Stimulated activated naive CD4-positive, alpha-beta T cell treated with Interleukin-2 at 50 U/mL for 16 hours (primary cell): Measurements from ENCODE around the gene HLF.

Experiments used
- DNase-seq: peaks from one replicate; lab custom pipeline; 2025; lab: John Stamatoyannopoulos, UW

HLF gene

DNA sequence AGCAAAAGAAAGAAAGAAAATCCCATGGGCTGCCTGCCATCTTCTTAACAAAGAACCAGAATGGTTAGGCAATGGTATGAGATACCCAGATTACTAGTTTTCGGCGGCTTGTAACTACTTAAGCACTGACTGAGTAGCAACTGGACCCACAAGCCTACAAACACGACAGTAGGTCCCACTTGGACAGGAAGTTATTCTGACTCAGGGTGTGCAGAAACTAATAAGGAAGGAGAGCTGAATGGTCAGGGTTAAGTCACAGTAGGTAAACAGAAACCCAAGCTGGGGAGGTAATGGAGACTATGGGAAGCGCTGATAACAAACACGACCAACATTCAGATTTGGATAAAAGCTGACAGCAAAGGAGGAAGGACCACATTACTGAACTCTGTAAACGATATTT lies 10.4 kb upstream of the HLF start:
- no peak for DNase-seq

DNA sequence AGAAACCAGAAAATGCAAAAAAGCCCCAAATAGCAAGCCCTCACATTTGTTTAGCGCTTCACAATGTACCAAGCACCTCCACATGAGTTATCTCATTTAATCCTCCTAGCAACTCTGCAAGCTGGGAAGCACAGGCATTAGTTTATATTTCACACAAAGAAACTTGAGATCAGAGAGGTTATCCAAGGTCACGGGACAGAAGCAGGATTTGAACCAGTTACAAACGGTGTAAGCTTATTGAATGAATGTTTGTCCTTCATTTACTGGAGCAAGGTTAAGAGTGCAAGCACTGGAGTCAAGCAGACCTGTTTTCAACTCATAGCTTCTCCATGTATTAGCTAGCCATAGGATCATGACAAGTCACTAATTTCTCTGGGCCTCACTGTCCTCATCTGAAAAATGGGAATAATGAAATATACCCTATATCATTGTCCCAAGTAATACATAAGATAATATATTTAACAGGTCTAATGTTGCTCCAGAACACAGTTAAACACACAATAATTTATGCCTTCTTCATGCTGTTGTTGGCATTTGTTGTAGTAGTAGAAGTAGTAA lies 6.1 kb upstream of the HLF start:
- DNase-seq = no peak

DNA sequence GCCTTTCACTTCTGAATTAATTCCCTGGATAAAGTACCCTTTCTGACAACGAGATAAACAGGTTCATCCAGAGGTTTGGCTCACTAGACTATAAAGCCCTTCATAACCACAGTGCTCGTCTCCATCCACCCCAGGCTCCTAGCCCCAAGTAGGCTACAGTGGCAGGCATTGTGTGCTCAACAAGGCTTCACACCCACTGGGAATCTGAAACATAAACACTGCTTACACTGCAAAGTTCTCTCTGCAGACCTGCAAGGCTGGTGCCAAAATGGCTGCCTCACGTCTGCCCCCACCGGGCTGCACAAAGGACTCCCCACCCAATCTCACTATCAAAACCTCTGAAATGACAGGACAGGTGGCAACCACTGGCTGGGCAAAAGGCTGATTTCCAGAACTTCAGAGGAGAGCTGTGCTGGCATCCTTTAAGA lies 5.1 kb upstream of the HLF start:
- DNase-seq = no peak

DNA sequence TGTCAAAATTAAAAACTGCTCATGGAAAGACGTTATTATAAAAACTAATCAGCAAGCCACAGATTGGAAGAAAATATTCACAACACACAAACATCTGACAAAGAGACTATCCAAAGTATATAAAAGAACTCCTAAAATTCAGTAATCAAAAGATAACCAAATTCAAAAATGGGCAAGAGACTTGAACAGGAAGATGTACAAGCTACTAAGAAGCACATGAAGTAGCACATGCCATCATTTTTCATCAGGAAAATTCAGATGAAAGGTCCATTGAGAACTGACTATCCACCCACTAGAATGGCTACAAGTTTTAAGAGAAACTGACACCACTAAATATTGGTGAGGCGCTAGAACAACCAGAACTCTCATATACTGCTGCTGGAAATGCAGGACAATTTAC lies 3.4 kb upstream of the HLF start:
- DNase-seq = no peak

DNA sequence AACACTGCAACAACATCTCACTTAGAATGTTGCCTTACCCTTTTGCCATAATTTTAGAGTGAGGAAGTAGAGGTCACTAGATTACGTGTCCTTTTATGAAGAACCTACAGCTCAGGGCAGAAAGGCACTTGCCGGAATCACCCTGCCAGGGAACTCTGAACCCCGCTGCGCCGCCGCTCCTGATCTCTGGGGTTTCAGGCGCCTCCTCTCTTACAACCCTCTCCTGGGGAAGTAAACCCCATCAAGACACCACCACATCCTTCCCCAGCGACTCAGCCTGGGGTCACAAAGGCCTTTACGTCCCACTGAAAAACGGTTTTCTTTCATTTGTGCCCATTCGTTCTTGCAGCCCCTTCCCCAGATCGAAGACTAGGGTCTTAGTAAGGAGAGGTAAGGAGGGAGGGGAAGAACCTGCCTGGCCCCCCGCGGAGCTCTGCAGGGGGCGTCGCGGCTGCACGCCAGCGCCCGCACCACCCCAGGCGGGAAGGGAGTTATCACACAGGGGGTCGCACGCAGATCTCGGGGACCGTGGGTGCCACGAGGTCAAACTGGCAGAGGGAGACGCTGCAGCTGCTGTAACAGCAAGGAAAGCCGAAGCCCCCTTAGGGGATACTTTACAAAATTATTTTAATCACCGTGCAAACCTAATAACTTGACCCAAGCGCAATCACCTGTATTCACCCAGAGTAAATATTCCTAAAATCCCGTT lies 1.0 kb upstream of the HLF start:
- no peak for DNase-seq

DNA sequence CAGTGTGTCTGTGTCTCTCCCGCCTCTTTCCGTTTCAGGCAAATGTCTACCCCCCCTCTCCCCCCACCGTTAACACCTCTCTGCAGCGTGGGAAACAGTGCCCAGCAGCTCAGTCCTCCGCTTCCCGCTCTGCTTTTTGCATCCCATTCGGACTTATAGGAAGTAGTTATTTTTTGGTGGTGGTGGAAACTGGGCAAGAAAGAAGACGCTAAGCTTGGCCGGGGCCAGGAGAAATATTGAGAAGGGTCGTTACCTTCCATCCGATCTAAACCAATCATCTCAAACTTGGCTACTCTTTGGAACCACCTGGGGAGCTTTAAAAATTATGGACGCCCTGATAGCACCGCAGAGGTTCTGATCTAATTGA lies 499 bp upstream of the HLF start:
- no peak for DNase-seq

DNA sequence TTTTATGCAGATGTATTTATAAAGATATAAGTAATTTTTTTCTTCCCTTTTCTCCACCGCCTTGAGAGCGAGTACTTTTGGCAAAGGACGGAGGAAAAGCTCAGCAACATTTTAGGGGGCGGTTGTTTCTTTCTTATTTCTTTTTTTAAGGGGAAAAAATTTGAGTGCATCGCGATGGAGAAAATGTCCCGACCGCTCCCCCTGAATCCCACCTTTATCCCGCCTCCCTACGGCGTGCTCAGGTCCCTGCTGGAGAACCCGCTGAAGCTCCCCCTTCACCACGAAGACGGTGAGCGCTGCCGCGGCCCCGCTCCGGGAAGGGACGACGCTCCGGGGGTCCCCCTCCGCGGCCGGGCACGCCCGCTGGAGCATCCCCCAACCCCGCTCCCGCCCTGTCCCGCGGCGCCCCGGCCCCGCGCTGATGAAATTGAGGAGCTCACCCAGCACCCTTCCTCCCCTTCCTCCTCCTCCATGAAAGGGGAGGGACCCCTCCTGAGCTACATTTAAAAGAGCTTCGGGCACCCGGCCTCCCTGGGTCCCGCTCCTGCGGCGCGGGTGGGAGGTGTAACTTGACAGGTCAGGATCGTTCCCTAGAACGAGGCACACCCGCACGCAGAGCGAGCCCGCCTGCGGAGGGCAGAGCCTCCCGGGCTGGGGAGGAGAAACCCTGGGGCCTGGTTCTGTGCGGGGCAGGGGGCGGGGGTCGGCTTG lies 706 bp downstream of the HLF start:
- no peak for DNase-seq

DNA sequence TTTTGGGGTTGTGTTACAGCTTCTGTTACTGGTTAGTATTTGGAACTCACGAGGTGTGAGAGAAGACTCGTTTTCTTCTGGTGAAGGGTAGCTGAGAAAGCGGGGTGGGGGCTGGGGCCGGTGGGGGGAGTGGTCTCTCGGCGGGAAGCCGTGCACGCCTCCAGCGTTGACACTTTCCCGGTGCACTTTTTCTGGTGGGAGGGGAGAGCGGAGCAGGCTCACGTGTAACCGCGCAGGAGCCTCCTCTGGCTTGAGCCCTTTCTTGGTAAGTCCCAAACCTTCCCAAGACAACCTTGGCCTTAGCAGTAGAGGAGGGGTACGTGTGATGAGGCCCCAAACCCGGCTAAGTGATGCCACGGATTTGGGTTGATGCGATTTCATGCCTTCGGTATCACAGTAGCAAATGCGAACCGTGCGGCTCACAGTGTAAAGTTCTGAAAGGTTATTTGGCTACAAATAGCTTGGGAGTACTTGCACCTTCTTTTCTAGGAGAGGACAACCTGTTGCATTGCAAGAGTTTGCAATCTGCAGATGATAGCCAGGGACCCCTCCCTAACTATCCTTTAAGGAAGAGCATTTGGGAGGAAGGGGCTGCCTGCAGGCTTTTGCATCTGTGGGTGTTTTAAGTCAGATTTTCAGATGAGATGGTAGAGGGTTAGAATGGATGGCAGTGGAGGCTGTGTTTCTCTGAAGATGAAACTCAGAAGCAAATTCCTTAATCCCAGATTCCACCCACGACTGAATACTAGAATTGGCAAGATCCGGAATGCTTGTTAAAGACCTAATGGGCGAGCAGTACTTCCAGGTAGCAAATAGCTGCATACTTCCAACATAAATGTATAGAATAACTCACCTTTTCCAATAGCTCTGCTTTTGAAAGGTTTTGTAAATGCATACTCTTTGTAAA lies 1.5 kb downstream of the HLF start:
- no peak for DNase-seq

DNA sequence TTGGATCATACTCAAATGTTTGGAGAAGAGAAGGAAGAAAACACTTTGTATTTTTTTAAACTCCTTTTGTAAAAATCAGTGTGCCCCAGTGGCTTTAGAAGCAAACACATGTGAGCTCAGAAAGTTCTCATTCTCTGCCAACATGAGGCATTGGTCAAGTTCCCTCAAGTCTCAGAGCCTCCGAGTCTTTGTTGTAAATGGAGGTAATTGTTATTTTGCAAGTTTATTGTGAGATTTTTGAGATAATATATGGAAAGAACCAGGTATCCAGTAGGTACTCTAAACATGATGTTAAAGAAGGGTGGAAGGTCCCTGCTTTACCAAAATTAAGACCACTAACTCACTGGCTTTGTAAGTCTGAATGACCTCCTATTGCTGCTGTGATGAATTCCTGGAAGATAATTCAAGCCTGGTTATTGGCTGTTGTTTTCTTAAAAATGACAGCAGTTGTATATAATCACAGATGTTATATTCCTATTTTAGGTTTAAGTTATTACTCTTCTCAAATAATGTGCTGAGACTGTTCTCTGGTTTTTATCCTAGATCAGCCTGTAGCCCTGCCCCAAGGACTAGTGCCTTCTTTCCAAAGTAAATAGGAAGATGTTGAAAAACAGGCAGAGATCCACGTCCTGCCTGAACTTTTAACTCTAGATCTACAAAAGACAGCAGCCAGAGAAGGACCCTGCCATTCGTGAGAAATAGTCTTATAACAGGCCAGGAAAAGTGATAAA lies 2.4 kb downstream of the HLF start:
- DNase-seq = no peak

DNA sequence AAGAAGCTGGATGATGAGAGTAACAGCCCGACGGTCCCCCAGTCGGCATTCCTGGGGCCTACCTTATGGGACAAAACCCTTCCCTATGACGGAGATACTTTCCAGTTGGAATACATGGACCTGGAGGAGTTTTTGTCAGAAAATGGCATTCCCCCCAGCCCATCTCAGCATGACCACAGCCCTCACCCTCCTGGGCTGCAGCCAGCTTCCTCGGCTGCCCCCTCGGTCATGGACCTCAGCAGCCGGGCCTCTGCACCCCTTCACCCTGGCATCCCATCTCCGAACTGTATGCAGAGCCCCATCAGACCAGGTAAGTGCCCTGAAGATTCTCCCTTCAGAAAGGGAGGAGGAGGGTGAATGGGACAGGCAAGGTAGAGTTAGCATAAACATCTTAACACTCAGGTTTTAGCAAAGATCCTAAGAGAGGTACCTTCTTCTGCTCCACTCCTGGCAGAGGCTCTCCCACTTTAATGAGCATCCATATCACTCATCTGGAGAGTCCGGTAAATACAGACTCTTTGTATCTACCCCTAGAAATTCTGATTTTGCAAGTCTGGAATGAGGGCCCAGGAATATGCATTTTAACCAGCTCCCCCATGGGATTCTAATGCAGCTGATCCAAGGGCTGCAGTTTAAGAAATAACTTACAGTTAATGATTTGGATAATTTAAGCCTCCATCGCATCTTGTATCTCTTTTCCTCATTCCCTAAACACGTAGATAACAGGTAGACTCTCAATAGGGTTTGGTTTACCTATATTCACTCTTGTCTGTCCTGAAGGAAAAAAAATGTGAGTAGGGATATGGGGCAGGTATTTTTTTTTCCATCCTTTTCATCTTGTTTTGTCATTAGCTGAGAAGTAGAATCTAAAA lies 3.3 kb downstream of the HLF start:
- no peak for DNase-seq

DNA sequence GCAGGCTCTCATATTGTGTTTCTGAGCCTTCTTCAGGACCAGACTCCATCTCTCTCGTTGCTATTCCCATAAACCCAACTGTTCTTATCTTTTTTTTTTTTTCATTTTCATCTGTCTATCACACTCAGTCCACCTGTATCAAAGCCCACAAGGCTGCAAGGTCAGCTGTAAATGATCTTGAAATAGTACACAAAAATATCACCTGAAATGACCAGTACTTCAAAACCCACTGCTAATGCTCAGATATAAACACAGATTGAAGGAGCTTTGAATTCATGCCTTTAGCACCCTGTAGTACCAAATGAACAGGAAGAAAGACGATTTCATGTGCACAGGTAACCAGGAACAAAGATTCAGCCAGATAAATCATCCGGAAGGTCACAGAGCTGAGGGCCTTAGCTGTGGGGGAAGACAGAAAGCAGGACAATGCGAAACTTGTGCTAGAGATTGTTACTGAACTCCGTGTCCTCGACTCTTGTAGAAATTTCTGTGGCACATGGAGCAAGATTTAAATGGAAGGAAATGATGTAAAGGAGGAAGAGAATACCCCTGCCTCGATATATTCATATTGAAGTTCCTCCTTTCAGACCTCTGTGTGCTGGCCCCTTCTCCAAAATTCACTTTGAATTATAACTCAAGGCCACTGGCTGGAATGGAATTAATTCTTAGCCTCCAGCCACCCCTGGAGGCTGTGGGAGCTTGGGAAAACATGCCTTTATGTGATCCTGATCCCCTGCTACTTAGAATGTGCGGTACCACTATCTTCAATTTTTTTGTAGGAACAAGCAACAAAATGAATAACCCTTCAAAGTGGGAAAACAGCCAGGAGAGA lies 4.1 kb downstream of the HLF start:
- no peak for DNase-seq

DNA sequence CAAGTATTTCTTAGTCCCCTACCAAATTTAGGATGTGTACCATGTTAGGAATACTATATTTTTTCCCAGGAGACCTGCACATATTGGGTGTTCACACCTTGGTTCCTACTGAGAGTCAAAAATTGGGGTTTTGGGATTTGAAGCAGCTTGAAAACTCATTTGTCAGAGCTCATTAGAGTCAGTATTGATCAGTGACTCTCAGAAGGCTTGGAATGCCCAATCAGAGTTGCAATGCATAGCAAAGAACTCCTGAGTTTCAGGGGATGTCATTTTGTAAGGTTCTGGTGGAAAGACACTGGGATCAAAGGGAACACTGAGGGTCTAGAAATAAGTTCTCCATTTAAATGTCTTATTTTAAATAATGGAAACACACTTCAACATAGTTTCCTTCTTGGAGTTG lies 5.1 kb downstream of the HLF start:
- no peak for DNase-seq

DNA sequence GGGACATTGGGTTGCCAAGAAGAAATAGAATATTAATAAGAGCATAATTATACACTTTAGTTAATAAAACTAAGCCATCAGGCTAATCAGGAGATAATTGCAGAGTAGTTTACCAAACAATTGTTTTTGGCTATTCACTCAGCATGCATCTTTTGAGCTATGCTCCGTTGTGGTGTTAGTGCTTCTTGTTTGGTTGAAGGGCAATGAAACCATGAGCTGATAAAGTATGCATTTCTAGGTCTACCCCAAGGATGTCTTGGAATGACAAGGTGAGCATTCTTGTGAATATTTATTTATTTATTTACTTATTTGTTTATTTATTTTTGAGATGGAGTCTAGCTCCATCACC lies 6.4 kb downstream of the HLF start:
- no peak for DNase-seq

DNA sequence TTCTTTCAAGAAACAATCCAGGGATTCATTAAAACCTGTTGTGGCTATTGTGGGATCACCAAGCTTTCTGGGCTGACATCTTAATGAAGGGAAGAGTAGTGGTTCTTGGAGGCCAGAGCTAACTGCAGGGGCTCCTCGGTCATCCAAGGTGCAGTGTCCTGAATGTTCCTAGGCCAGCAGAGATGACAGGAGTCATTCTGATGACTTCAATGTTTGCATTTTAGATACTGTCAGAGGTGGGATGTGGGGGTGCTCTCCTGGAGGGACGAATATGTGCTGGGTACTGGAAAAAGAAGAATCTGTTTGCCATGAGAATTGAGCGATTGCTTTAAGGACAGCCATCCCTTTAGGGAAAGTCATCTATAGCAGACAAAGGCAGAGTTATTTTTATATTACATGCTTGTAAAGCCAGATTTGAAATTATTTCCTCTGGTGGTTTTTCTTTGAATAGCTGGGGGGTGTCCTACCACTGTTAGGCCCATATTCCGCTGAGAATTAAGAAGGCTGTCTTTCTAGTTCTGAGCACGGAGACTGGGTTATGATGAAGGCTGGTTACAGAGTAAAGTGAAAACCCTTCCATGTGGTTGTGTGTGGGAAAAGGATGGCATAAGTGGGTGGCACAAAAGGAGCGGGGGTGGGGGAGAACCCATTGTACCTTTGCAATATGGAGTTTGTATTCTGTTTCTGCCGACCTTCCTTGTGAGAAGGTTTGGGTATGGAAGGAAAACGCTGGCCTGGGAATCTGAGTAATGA lies 7.4 kb downstream of the HLF start:
- DNase-seq = no peak

DNA sequence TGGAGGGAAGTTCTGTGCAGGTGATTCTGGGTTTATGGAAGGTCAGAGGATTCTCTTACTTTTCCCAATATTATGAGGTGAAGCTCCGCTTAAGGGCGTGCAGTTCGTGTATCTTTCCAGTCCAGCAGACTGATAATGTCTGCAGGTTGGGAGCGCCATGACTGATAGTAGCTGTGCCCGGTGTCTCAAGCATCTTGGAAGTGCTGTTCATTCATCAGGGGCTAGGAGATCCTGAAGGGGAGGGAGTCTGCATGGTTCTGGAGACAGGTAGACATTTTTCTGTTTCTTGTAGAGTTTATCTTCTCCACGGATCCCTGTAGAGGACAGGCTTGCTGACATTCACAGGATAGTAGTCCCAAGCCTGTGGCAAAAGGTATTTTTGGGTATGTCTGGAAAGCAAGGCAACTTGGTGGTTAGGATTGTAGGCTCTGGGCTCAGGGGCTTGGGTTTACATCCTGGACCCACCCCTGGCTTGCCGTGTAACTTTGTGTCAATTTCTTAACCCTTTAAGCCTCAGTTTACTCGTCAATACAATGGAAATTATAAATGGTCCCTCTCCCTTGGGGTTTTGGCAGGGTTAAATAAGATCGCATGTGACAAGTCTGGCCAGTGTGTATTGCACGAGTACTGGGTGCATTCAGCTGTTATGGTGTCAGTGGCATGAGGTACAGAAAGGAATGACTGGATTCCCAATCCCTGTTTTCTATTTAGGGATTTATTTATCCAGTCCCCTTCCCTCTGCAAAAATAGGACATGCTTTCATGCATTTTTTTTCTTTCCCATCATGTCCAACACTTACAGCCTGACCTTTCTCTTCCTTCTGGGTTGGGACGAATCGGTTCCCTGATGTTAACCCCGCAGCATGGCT lies 8.2 kb downstream of the HLF start:
- no peak for DNase-seq

DNA sequence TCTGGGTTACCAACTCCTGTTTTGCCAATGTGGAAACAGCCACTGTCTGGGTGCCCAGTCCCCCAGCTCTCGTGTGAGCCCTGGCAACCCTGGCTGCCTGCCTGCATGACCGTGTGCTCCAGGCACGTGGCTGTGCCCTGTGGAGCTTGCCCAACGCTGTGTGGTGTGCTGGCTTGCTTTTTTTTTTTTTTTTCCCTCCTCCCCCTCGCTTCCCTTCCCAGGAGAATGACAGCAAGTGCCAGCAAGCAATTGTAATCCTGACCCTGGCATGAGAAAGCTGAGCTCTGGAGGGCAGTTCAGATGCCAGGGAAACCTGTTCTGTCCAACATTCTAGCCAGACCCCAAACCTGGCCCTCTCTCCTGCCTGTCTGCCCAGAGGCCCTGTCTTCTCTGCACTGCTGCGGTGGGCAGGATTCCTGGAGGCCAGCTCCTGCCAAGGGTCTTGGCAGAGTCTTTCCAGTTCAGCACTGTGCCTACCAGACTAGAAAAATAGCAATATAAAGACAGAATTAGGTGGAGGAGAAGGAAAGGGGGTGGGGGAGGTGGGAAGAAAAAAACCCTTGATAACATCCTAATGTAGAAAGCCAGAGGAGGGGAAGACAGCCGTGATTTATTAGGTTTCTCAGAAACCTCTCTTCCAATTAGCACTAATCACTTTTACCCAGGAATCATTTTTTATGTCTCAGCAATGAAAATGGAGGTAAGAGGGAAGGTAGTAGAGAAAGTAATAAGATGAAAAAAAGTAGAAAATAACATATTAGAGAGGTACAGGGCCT lies 9.0 kb downstream of the HLF start:
- DNase-seq = no peak
